GM18507 (cell line): ENCODE measurements around the gene ALPK1.
A peak's percentile ranks its signal among the peaks of the same experiment; 100 is the strongest.

Experiments used
- DNase-seq: peaks from one replicate; pipeline ENCODE4 v3.0.0; 2011; ENCODE audit warnings: low read depth; ENCODE audit not compliant: insufficient read length; ENCODE audit errors: extremely low spot score
- FAIRE-seq: peaks from 2 replicates; lab custom pipeline; 2011; peaks lifted over from hg19 to GRCh38; lab: Jason Lieb, UNC

The ALPK1 gene

GRCh38 chr4:112321776-112322684 is 24.9 kb downstream of the ALPK1 start:
- DNase-seq (peak; percentile 25), FAIRE-seq (peak; percentile 95)

GRCh38 chr4:112322866-112323265 is 25.7 kb downstream of the ALPK1 start:
- FAIRE-seq (no peak), DNase-seq (no peak)

- no peak for DNase-seq
- FAIRE-seq: no peak
These were observed 28.4 kb downstream of the ALPK1 start for GRCh38 chr4:112325530-112325929.

- peak; percentile 90 for FAIRE-seq
- peak; percentile 22 for DNase-seq
These were observed 31.0 kb downstream of the ALPK1 start for GRCh38 chr4:112327965-112328733.

- DNase-seq (no peak), FAIRE-seq (no peak)
These were observed 31.6 kb downstream of the ALPK1 start for GRCh38 chr4:112328734-112329130.

GRCh38 chr4:112329672-112330375 is 32.7 kb downstream of the ALPK1 start:
- DNase-seq (no peak), FAIRE-seq (no peak)

- FAIRE-seq (no peak), DNase-seq (no peak)
These were observed 33.8 kb downstream of the ALPK1 start for GRCh38 chr4:112330921-112331320.

GRCh38 chr4:112332398-112332797 is 35.2 kb downstream of the ALPK1 start:
- FAIRE-seq: no peak
- DNase-seq: no peak

GRCh38 chr4:112340023-112340422 is 42.9 kb downstream of the ALPK1 start:
- DNase-seq (no peak), FAIRE-seq (no peak)

GRCh38 chr4:112341033-112341432 is 43.9 kb downstream of the ALPK1 start:
- FAIRE-seq (no peak), DNase-seq (no peak)

GRCh38 chr4:112343330-112344080 is 46.3 kb downstream of the ALPK1 start:
- FAIRE-seq (no peak), DNase-seq (no peak)

GRCh38 chr4:112348488-112349158 is 51.5 kb downstream of the ALPK1 start:
- DNase-seq (no peak), FAIRE-seq (no peak)

GRCh38 chr4:112352736-112353135 is 55.6 kb downstream of the ALPK1 start:
- no peak for FAIRE-seq

GRCh38 chr4:112355662-112356061 is 58.5 kb downstream of the ALPK1 start:
- FAIRE-seq (no peak), DNase-seq (no peak)

More at GRCh38 chr4:112352736-112353135, 55.6 kb downstream of the ALPK1 start:
- DNase-seq: no peak

- no peak for DNase-seq
These were observed 60.3 kb downstream of the ALPK1 start for GRCh38 chr4:112357453-112357852.

GRCh38 chr4:112357897-112358296 is 60.7 kb downstream of the ALPK1 start:
- no peak for FAIRE-seq
- DNase-seq: no peak

More at GRCh38 chr4:112357453-112357852, 60.3 kb downstream of the ALPK1 start:
- FAIRE-seq: no peak

GRCh38 chr4:112358415-112358814 is 61.2 kb downstream of the ALPK1 start:
- FAIRE-seq (no peak), DNase-seq (no peak)

GRCh38 chr4:112358952-112359749 is 62.0 kb downstream of the ALPK1 start:
- no peak for FAIRE-seq
- DNase-seq: no peak
